Nephron (organoid): ENCODE data around the gene CBARP.

Source experiments
- H3K27ac Mint-ChIP-seq, 3 experiments: 2 replicates each; pipeline ENCODE4 v1.8.0; 2020; ENCODE audit warnings: mixed read lengths in 3 of 3, mild to moderate bottlenecking in 2 of 3, moderate library complexity in 1 of 3
- H3K27me3 Mint-ChIP-seq: 2 replicates; pipeline ENCODE4 v1.8.0; 2021; ENCODE audit warnings: low read depth, mild to moderate bottlenecking, moderate library complexity, mixed read lengths
- H3K36me3 Mint-ChIP-seq: 2 replicates; pipeline ENCODE4 v1.8.0; 2020; ENCODE audit warnings: low read depth, mixed read lengths
- H3K4me1 Mint-ChIP-seq: 2 replicates; pipeline ENCODE4 v1.8.0; 2020; ENCODE audit warnings: mixed read lengths
- H3K4me3 Mint-ChIP-seq, 3 experiments: 2 replicates each; pipeline ENCODE4 v1.8.0; 2020; ENCODE audit warnings: mild to moderate bottlenecking in 3 of 3, mixed read lengths in 3 of 3, moderate library complexity in 2 of 3
- H3K9me3 Mint-ChIP-seq: 2 replicates; pipeline ENCODE4 v1.8.0; 2020; ENCODE audit warnings: mixed read lengths
- TF ChIP-seq, protein P1 (sequence below), 3 experiments: fragments of 200-600 bp; sonication (generic); IDR thresholded peaks; one replicate each; pipeline ENCODE4 v1.5.0; 2021; ENCODE audit warnings: antibody characterized with exemption in 3 of 3; ENCODE audit not compliant: unreplicated experiment in 3 of 3

CBARP gene

DNA sequence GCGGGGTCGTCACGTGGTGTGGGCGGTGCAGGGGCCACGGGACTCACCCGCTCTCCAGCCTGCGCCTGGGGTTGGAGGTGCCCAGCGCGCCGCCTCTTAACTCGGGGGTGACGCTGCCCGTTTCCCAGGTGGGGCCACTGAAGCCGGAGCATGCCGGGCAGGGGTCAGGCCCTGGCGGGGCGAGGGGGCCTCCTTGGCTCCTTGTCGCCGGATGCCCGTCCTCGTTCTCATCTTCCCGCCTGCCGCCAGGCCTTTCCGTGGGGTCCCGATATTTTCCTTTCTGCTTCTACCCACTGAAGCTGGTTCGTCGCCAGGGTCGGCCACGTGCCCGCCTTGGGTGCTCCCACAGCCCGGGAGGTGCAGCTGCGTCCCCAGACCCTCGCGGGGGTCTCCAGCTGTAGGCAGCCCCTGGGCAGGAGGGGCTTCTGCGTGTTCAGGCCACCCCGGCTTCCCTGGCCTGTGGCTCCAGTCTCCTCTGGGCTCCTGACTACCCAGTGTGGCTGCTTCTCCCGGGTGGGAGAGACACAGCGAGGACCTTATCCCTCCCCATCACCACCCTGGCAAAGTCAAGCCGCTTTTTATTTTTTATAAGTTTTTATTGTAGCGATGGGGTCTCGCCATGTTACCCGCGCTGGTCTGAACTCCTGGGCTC, 38.3 kb upstream of the CBARP start:
- H3K27ac Mint-ChIP-seq = peak overlapping the region; percentile 89 to 98 (median 97)
- H3K9me3 Mint-ChIP-seq = no peaks in the 10 kb centered on the region
- peaks cover 38% of the 10 kb centered on the region for H3K4me1 Mint-ChIP-seq
- H3K4me3 Mint-ChIP-seq = peak overlapping the region; percentile 88 to 92 (median 91)
- H3K36me3 Mint-ChIP-seq = peaks cover 31% of the 10 kb centered on the region
- TF ChIP-seq, protein P1, sequence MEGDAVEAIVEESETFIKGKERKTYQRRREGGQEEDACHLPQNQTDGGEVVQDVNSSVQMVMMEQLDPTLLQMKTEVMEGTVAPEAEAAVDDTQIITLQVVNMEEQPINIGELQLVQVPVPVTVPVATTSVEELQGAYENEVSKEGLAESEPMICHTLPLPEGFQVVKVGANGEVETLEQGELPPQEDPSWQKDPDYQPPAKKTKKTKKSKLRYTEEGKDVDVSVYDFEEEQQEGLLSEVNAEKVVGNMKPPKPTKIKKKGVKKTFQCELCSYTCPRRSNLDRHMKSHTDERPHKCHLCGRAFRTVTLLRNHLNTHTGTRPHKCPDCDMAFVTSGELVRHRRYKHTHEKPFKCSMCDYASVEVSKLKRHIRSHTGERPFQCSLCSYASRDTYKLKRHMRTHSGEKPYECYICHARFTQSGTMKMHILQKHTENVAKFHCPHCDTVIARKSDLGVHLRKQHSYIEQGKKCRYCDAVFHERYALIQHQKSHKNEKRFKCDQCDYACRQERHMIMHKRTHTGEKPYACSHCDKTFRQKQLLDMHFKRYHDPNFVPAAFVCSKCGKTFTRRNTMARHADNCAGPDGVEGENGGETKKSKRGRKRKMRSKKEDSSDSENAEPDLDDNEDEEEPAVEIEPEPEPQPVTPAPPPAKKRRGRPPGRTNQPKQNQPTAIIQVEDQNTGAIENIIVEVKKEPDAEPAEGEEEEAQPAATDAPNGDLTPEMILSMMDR (IDR thresholded peaks at IDR 0.05; ENCODE audit: unreplicated experiment in 3 of 3) = no peak
- peaks cover 4% of the 10 kb centered on the region for H3K27me3 Mint-ChIP-seq

DNA sequence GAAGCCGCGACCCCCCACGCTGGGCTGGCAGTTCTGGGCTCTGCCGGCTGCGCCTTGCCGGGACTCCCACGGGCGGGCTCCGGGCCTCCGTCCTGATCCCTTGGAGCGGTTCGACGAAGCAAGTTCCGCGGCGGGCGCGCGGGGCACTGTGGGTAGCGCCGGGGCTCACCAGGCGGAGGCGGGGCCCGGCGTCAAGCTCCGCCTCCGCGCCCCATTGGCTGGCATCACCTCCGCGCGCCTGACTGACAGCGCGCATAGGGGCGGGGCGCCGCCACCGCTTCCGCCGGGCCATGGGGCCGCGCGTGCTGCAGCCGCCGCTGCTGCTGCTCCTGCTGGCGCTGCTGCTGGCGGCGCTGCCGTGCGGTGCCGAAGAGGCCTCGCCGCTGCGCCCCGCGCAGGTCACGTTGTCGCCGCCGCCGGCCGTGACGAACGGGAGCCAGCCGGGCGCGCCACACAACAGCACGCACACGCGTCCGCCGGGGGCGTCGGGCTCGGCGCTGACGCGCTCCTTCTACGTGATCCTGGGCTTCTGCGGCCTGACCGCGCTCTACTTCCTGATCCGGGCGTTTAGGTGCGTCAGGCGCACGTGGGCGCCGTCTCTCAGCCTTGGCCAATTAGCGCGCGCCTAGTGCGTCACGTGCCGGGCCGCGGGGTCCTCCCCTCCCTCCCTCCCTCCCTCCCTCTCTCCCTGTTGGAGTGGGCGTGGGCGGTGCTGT, 37.6 kb upstream of the CBARP start, which contains the start of gene FAM174C:
FAM174C (plus strand) TSS at position 271 of the 716 bp plus-strand sequence; CDS start at position 291, 20 bp downstream.
- Mint-ChIP-seq H3K4me3 (peak within 1 kb of the TSS; percentile 88 to 92 (median 91)), H3K36me3 (peaks cover 37% of the 10 kb centered on the region), H3K27me3 (peaks cover 2% of the 10 kb centered on the region), H3K4me1 (peaks cover 43% of the 10 kb centered on the region), H3K27ac (peak within 1 kb of the TSS; percentile 89 to 98 (median 97)), H3K9me3 (no peaks in the 10 kb centered on the region)
- TF ChIP-seq, protein P1 (IDR thresholded peaks at IDR 0.05; ENCODE audit: unreplicated experiment in 3 of 3) = no peak

DNA sequence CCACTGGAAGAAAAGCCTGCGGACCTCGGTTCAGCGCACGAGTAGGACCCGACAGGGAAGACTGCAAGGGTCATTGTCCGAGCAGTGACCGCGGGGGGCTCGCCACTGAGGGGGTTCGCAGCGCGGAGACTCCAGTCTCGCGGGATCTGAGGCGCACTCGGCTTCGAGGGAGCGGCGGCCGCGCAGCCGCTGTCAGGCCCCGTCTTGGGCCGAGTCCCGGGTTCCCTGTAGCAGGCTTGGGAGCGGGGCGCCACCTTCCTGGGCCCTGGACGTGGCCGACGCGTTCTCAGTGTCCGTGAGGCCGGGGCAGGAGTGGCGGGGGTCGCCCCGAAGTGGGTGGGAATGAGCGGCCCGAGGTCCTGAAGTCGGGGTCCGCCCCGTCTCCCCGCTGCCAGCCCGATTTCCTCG, 37.1 kb upstream of the CBARP start:
- peaks cover 46% of the 10 kb centered on the region for H3K4me1 Mint-ChIP-seq
- H3K27ac Mint-ChIP-seq = peak overlapping the region in 1 of 3 experiments; percentile 72
- H3K9me3 Mint-ChIP-seq = no peaks in the 10 kb centered on the region
- H3K4me3 Mint-ChIP-seq = peak overlapping the region; percentile 70 to 80 (median 74)
- TF ChIP-seq, protein P1 (IDR thresholded peaks at IDR 0.05; ENCODE audit: unreplicated experiment in 3 of 3) = no peak
- H3K27me3 Mint-ChIP-seq = no peaks in the 10 kb centered on the region
- H3K36me3 Mint-ChIP-seq = peaks cover 42% of the 10 kb centered on the region

DNA sequence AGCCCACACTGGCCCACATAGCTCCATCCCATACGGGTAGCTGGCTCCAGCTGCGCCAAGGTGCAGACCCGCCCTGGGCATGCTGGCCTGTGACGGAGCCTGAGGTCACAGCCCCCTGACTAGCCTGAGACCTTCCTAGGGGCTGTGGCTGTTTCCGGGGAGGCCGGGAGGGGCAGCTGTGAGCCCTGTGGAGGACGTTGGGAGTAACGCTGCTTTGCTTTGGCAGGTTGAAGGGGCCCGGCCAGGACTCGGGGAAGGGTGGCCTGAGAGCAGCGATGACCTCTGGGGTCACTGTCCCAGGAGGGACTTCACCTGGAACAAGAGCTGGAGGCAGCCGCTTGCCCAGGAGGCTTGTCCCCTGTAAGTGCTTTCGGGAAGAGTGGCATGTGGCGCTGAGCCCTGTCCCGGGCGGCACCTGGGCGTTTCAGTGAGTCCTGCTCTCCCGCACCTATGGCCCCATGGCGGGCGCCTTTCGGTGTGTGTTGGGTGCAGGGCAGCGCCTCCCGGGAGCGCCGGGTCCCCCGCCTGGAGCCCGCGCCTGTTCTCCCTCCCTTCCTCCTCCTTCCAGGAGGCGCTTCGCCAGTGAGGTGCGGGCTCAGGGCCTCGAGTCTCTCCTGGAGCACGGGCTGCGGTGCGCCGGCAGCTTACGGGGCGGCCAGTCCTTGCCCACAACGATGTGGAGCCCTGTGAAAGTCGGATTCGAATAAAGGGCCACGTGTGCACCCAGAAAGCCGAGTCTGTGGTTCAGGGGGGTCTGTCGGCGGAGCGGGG, 36.5 kb upstream of the CBARP start:
- Mint-ChIP-seq H3K4me3 (peak overlapping the region; percentile 72 to 86 (median 74)), H3K27me3 (no peaks in the 10 kb centered on the region), H3K36me3 (peaks cover 40% of the 10 kb centered on the region), H3K9me3 (no peaks in the 10 kb centered on the region), H3K4me1 (peaks cover 43% of the 10 kb centered on the region), H3K27ac (peak overlapping the region; percentile 88 to 94 (median 89))
- TF ChIP-seq, protein P1 (IDR thresholded peaks at IDR 0.05; ENCODE audit: unreplicated experiment in 3 of 3) = no peak

DNA sequence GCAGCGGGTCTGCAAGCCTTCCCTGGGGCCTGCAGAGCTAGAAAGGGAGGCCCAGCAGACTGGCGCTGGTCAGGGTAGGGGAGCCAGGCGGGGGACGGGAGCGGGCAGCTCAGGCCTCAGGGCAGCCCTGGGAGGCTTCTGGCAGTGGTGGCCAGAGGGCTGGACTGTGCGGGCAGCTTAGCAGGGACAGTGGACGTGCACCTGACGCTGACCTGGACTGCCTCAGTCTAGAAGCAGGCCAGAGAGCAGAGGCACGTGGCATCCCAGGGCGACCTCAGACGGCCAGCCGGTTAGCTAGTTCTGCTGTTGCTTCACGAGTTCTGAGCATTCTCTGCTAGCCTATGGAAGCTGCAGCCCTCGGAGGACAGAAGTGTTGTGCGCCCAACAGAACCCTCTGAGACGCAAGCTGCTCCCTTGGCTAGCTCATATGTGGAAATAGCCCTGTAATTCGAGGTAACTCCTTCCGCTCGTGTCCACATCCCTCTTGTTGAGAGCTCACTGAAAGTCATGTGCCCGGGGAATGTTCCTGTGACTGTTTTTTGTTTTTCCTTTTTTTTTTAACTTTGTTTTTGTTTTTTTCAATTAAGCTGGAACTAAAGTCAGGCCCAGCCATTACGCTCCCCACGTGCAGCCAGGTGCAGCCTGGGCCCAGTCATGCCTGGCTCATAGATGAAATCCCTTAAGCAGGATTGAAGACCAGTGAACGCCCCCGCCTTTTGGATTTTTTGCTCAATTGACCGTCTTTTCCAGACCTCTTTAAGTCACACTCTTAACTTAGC, 35.6 kb upstream of the CBARP start:
- TF ChIP-seq, protein P1 (IDR thresholded peaks at IDR 0.05; ENCODE audit: unreplicated experiment in 3 of 3) = no peak
- peak overlapping the region; percentile 88 to 94 (median 89) for H3K27ac Mint-ChIP-seq

More for the DNA sequence above, 35.6 kb upstream of the CBARP start:
- peaks cover 49% of the 10 kb centered on the region for H3K4me1 Mint-ChIP-seq
- peaks cover 4% of the 10 kb centered on the region for H3K27me3 Mint-ChIP-seq
- H3K4me3 Mint-ChIP-seq = peak overlapping the region; percentile 72 to 94 (median 82)
- H3K9me3 Mint-ChIP-seq = no peaks in the 10 kb centered on the region
- peaks cover 40% of the 10 kb centered on the region for H3K36me3 Mint-ChIP-seq
